Activated CD8-positive, alpha-beta memory T cell treated with anti-CD3 and anti-CD28 coated beads for 48 hours (primary cell): ENCODE results near the gene NDRG4.

ENCODE experiments used
- DNase-seq, 3 experiments: peaks; one replicate each; pipeline ENCODE4 v3.0.0-alpha.2; 2020; ENCODE audit warnings: low read depth in 2 of 3, low spot score in 2 of 3

NDRG4 gene

DNA sequence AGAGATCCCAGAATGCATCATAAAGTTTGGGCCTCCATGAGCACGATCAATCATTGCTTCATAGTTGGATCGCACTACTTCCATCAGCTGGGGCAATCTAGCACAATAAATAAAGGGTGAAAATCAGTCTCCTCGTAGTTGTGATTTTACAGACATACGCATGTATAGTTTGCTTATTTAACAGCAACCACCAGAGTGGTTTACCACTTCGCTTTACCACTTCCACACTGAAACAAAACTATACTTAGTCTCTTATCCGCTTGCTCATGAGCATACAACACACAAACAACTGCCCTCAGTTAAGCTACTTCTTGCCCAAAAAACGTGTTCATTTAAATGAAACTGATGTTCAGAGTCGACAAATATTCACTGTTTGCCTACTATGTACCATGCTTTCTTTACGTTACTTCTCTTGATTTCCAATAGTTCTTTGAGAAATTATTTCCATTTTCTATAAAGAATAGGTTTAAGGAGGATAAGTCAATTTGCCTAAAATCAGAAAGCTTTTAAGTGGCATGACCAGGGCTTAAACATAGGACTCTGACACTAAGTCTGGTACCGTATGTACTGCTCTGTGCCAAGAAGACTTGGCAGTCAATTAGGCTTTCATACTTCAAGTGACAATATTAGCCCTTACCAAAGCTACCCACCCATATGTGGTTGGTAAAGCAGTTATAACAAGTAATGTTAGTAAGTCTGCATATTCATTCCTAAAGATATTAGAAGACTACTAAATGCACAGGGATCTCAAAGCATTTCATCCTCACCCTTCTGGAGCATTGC lies 37.4 kb downstream of the NDRG4 start:
- no peak for DNase-seq

- DNase-seq, result no peak
Observed at GRCh38 chr16:58541711-58542110, 41.8 kb downstream of the NDRG4 start.

DNA sequence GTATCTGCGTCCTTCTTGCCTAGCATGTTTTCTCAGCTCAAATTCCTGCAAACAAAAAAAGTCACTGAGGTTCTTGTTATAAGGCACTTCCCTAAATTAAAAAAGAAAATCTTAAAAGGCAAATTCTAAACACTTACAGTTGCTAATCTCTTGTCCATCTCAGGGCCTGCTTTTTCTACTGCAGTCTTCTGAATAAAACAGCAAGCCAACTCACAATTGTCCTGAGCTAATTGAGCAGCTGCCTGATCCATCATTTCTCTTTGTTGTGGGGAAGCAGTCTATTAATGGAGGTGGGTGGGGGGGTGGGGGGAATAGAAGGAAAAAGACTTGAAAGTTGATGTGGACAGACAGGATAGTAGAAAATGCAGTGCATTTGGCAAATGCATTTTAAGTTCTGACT lies 42.3 kb downstream of the NDRG4 start:
- no peak for DNase-seq

DNA sequence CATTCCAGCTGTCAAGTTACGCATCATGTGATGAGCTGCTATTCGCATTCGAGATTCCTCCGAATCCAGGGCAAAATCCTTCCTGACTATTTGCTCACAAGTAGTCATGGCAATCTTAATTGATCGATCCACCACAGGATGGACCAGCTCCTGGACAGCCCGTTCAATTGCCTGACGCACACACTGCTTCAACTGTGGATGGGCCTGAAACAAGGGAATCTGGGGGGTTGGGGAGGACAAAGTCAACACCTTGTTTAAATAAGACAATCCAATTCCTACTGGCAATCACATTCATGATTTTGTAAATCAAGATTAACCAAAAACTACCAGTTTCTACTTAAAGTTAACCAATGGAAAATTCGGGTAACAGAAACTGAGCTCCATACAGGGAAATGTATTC lies 43.7 kb downstream of the NDRG4 start:
- no peak for DNase-seq

GRCh38 chr16:58548378-58548777 lies 48.4 kb downstream of the NDRG4 start:
- no peak for DNase-seq

- DNase-seq, result no peak
Observed at GRCh38 chr16:58551496-58551895, 51.6 kb downstream of the NDRG4 start.

GRCh38 chr16:58556678-58557077 lies 56.7 kb downstream of the NDRG4 start:
- DNase-seq, result no peak
